Kidney (tissue), 14 donors: ENCODE measurements around the gene PTPN18. TPM values are rescaled to one million over a fixed set of nuclear protein-coding genes. Genes with fewer than 3 reads are reported as not detected.
"Not testable (repeated sequence)": the region's sequence is repeated elsewhere in the genome, so short reads cannot be mapped to it uniquely, and the experiment has no call there.

Source experiments
- DNase-seq, 5 donors: peaks; one replicate each; pipeline ENCODE4 v3.0.0-alpha.2; 2013 to 2020
- FAIRE-seq: peaks from 2 replicates; lab custom pipeline; 2012; peaks lifted over from hg19 to GRCh38; lab: Jason Lieb, UNC
- H3K27ac ChIP-seq, 2 donors: one replicate each; pipeline ENCODE4 v1.7.0; 2013; ENCODE audit warnings: low read depth in 2 of 2, low read length in 2 of 2, inconsistent platforms in 1 of 2
- H3K27me3 ChIP-seq: one replicate; pipeline ENCODE4 v1.7.1; 2013; ENCODE audit warnings: low read length, inconsistent platforms; ENCODE audit not compliant: control insufficient read depth, insufficient read depth
- H3K36me3 ChIP-seq, 3 donors: one replicate each; pipeline versions ENCODE4 v1.7.0 to v1.7.1; 2013; ENCODE audit warnings: low read length in 3 of 3, control low read depth in 1 of 3, inconsistent platforms in 1 of 3; ENCODE audit not compliant: insufficient read depth in 3 of 3, control insufficient read depth in 2 of 3
- H3K4me1 ChIP-seq, 3 donors: one replicate each; pipeline versions ENCODE4 v1.7.0 to v1.7.1; 2013; ENCODE audit warnings: low read length in 3 of 3, inconsistent platforms in 1 of 3, low read depth in 1 of 3; ENCODE audit not compliant: control insufficient read depth in 2 of 3, insufficient read depth in 2 of 3
- H3K4me3 ChIP-seq, 3 donors: one replicate each; pipeline versions ENCODE4 v1.7.0 to v1.8.1; 2013; ENCODE audit warnings: low read length in 3 of 3, control low read depth in 1 of 3, inconsistent platforms in 1 of 3
- H3K9ac ChIP-seq, 3 donors: one replicate each; pipeline versions ENCODE4 v1.7.0 to v1.7.1; 2013; ENCODE audit warnings: low read length in 3 of 3, control low read depth in 1 of 3, inconsistent platforms in 1 of 3
- H3K9me3 ChIP-seq, 3 donors: one replicate each; pipeline versions ENCODE4 v1.7.0 to v1.7.1; 2013; ENCODE audit warnings: low read length in 3 of 3, control low read depth in 1 of 3, inconsistent platforms in 1 of 3; ENCODE audit not compliant: control insufficient read depth in 2 of 3, insufficient read depth in 1 of 3
- CTCF ChIP-seq: IDR thresholded peaks from 3 replicates; pipeline ENCODE4 v1.5.1; 2012; ENCODE audit warnings: mild to moderate bottlenecking, moderate library complexity, borderline replicate concordance; ENCODE audit not compliant: insufficient read depth; ENCODE audit errors: extremely low read depth
- intact Hi-C: fragments of 100-400 bp; cut with DNase I; formaldehyde crosslinking; loops from one replicate; pipeline ENCODE4 v1.11.1; 2022
- polyA plus RNA-seq: library from polyadenylated mRNA; stranded (reverse); fragments of 350-450 nt; fragmentation: Illumina TruSeq; extraction: RNeasy Lipid Tissue Mini Kit (QIAGEN cat#74804); gene quantifications from one replicate; pipeline ENCODE4 v1.2.3, GENCODE V29; 2014; ENCODE audit warnings: low read depth, low replicate concordance; ENCODE audit not compliant: insufficient read depth
- total RNA-seq: library from RNA; stranded (reverse); fragmentation: NEBNext Ultra II Directional; extraction: Animal tissue kit (Norgen Biotek cat#: 25700); gene quantifications from one replicate; pipeline ENCODE4 v1.2.1, GENCODE V29; 2021
- donor health status: control.
- donor health status: control.
- donor health status: control.
- donor health status: control.
- donor health status: control.
- donor health status: DM: yes; HTN: yes; CAD: no.
- donor health status: Normal renal cell carcinoma (clear cell type).

The PTPN18 gene
- total and polyA plus RNA-seq, 2 donors from 2014 or later = 34.8 to 89.2 TPM

- Histone ChIP-seq H3K27ac (no peak overlapping the region), H3K9me3 (no peaks in the 10 kb centered on the region), H3K9ac (peak overlapping the region in 1 of 3 donors; percentile 11), H3K27me3 (no peaks in the 10 kb centered on the region), H3K4me1 (peaks cover 0 to 8% (median 0%) of the 10 kb centered on the region in 3 donors), H3K36me3 (no peaks in the 10 kb centered on the region), H3K4me3 (peak overlapping the region in 1 of 3 donors; percentile 31)
- FAIRE-seq = no peak
- intact Hi-C loops = loop anchor here (10.0 kb wide), 1 partner anchor 148 kb away; the partner anchor contains the start of genes MZT2B and SMPD4
- TF ChIP-seq CTCF = peak; percentile 88
- peak; percentile 78 to 87 (median 84) for DNase-seq
Measured at GRCh38 chr2:130332271-130333073, 23.4 kb upstream of the PTPN18 start.

GRCh38 chr2:130333253-130333652 lies 22.6 kb upstream of the PTPN18 start:
- intact Hi-C loops = loop anchor here (10.0 kb wide), 1 partner anchor 148 kb away; the partner anchor contains the start of genes MZT2B and SMPD4
- not testable (repeated sequence) for H3K4me1 ChIP-seq, H3K4me3 ChIP-seq, H3K9ac ChIP-seq, H3K27ac ChIP-seq, H3K36me3 ChIP-seq, FAIRE-seq, H3K9me3 ChIP-seq, H3K27me3 ChIP-seq, DNase-seq

- DNase-seq = no peak
- H3K4me1 ChIP-seq = peaks cover 0 to 8% (median 0%) of the 10 kb centered on the region in 3 donors
- no peak overlapping the region for H3K9ac ChIP-seq
- TF ChIP-seq CTCF = no peak
- peaks cover 2 to 6% (median 5%) of the 10 kb centered on the region in 3 donors for H3K36me3 ChIP-seq
- intact Hi-C loops = loop anchor here (10.0 kb wide), 1 partner anchor 149 kb away; the partner anchor contains the start of genes MZT2B and SMPD4
- H3K27me3 ChIP-seq = no peaks in the 10 kb centered on the region
- H3K27ac ChIP-seq = no peak overlapping the region
- H3K4me3 ChIP-seq = no peak overlapping the region
- FAIRE-seq = no peak
- H3K9me3 ChIP-seq = no peaks in the 10 kb centered on the region
Measured at GRCh38 chr2:130334026-130334425, 21.8 kb upstream of the PTPN18 start.

- Histone ChIP-seq H3K9ac (no peak overlapping the region), H3K36me3 (peaks cover 2 to 7% (median 6%) of the 10 kb centered on the region in 3 donors), H3K4me1 (peaks cover 0 to 8% (median 0%) of the 10 kb centered on the region in 3 donors), H3K4me3 (no peak overlapping the region), H3K27ac (no peak overlapping the region), H3K9me3 (no peaks in the 10 kb centered on the region), H3K27me3 (no peaks in the 10 kb centered on the region)
- FAIRE-seq (no peak), DNase-seq (no peak)
- intact Hi-C loops = loop anchor here (10.0 kb wide), 1 partner anchor 150 kb away; the partner anchor contains the start of genes MZT2B and SMPD4
- TF ChIP-seq CTCF = no peak
Measured at GRCh38 chr2:130335226-130335625, 20.6 kb upstream of the PTPN18 start.
